Activated T-cell treated with anti-CD3 and anti-CD28 coated beads, Interleukin-2, amount 50 U/mL, for 48 hours (primary cell): ENCODE data around the gene SERPINB12.

Experiments
- DNase-seq, 2 experiments: peaks; one replicate each; pipeline ENCODE4 v3.0.0-alpha.2; 2020

The SERPINB12 gene

DNA sequence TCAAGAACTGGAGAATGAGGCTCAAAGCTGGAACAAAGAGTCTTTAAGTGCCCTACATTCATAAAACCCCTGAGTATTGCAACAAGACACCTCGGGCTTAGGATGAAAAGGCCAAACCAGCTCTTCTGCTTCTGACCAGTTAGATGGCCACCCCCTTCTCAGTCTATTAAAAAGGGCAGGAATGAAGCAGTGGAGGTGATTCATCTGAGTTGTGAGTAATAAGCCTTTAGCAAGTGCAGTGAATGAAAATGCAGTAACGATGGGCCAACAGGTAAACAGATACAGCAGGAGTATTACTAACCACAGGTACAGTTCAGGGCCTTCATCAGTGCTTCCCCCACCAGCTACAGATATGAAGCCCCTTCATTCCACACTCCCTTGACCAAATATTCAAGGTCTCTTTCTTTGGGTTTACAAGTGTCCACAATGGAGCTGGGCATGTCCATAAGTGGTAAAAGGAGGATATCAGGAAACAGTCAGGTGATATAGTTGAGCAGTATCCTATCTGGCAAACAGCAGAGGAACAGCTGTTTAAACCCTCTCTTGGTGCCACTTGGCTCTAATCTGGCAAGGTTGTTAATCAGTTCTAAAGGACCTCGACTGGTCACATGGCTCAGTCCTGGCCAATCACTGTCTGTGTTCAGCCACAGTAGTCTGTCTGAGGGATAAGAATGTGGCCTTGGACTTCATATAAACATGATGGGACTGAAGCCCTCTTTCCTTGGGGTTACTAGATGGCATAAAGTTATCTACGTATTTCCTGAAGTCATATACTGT is 62.8 kb downstream of the SERPINB12 start:
- no peak for DNase-seq

DNA sequence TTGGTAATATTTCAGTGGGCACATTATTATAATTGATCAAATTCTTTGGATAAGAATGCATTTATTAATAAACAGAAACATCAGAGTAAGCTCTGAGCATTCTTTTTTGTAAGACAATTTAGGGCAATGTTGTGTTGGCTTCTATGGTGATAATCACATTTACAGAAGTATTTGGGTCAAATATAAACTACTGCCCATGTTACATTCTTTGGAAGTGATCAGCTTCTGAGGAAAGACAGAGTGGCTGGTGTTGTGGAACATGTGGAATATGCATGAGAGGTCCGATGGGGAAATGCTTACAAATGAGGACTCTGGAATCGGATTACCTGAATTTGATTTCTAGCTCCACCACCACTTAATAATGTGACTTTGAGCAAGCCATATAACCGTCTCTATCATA is 64.4 kb downstream of the SERPINB12 start:
- no peak for DNase-seq

DNA sequence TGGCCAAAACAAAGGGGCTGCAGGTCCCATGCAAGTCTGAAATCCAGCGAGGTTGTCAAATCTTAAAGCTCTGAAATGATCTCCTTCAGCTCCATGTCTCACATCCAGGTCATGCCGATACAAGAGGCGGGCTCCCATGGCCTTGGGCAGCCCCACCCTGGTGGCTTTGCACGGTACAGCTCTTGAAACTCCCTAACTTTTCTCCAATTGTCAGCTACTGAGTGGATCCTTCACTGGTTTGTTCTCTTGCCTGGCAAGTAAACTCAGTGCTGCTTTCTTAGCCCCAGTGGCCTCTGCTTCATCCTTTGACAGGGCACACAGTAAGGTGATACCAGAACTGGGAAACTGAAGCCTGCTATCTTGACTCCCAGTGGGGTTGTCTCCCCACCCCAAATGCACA is 71.3 kb downstream of the SERPINB12 start:
- DNase-seq: no peak

DNA sequence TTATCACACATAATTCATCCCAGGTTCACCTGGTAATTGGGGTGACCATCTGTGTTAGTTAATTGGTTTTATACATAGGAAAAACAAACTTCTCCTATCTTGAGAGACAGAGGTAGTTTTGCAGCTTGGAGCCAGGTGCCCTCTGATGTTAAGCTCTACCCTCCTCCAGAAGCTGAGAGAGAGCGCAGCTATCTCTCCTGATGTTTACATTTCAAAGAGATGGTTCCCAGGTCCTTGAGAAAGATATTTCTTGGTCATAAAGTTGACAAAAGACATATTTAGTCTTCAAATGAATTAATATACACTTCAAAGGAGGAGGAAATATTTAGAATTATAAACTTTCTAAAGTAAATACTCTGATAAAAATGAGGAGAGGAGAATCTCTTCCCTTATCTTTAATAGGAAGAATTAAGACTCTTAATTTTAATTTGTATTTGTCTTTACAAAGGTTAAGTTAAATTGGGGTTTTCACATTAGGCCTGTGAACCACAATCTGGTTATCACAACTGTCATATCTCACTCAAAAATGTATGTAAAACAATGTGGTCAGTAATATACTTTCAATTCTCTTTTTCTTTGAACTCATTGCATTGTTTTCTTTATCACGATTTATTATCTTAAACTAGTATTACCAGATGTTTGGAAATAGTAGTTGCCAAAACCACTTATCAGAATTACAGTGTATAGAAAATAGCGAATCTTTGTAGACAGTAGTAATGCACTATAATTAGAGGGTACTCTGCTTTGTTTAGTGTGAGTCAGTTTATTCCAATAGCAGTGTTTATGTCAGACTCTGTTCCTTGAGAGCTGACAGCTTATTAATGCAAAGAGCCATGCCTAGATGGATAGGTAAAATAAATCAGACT is 75.1 kb downstream of the SERPINB12 start:
- no peak for DNase-seq

GRCh38 chr18:63617915-63618234 is 75.7 kb downstream of the SERPINB12 start:
- DNase-seq: no peak
